ENCODE measurements around the gene AFTPH. TPM values are rescaled to one million over a fixed set of nuclear protein-coding genes. Genes with fewer than 3 reads are reported as not detected.
A peak's percentile ranks its signal among the peaks of the same experiment; 100 is the strongest.

The AFTPH gene
- total RNA-seq, 2 experiments from 2014 or later = 30.6 to 31.1 TPM

GRCh38 chr2:64534363-64534762 lies 10.2 kb downstream of the AFTPH start:
- ATAC-seq (peak; percentile 42), DNase-seq (no peak)
- intact Hi-C loops (cut with micrococcal nuclease) = no loop called here
- peak overlapping the region; percentile 65 for H3K27ac Mint-ChIP-seq
- peaks cover 70% of the 10 kb centered on the region for H3K4me1 Mint-ChIP-seq (ENCODE audit: low read depth)
- CTCF ChIA-PET = interaction anchor here (1.5 kb wide), 1 partner anchor 11 kb away, joined by 6 read pairs; the partner anchor contains the start of gene AFTPH
- H3K36me3 Mint-ChIP-seq (ENCODE audit: low read depth) = peaks cover 6% of the 10 kb centered on the region
- H3K27me3 Mint-ChIP-seq = no peaks in the 10 kb centered on the region
- TF ChIP-seq, protein P1, sequence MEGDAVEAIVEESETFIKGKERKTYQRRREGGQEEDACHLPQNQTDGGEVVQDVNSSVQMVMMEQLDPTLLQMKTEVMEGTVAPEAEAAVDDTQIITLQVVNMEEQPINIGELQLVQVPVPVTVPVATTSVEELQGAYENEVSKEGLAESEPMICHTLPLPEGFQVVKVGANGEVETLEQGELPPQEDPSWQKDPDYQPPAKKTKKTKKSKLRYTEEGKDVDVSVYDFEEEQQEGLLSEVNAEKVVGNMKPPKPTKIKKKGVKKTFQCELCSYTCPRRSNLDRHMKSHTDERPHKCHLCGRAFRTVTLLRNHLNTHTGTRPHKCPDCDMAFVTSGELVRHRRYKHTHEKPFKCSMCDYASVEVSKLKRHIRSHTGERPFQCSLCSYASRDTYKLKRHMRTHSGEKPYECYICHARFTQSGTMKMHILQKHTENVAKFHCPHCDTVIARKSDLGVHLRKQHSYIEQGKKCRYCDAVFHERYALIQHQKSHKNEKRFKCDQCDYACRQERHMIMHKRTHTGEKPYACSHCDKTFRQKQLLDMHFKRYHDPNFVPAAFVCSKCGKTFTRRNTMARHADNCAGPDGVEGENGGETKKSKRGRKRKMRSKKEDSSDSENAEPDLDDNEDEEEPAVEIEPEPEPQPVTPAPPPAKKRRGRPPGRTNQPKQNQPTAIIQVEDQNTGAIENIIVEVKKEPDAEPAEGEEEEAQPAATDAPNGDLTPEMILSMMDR (IDR thresholded peaks at IDR 0.05) = no peak
- H3K9me3 Mint-ChIP-seq = no peaks in the 10 kb centered on the region
- H3K4me3 Mint-ChIP-seq = peak overlapping the region; percentile 33
- POLR2A ChIA-PET = interaction anchor here (1.1 kb wide), 1 partner anchor 10 kb away, joined by 4 read pairs; the partner anchor contains the start of gene AFTPH

DNA sequence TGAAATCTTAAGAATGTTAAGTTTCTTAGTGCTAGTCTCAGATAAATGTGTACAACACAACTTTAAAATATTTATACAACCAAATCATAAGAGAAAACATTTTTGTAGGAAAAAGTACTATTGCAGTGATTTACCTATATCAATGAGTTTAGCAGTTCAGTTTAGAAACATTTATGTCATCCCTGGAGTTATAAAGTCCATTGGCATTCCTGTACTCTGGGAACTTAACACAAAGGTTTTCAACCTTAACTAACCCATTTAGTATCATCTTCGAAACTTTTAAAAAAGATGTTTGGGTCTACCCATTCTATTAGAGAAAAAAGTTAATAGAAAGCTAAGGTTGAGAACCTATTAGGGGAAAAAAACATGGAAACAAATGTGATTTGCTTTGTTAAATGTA lies 10.9 kb downstream of the AFTPH start:
- TF ChIP-seq, protein P1 (IDR thresholded peaks at IDR 0.05) = no peak
- intact Hi-C loops (cut with micrococcal nuclease) = no loop called here
- CTCF ChIA-PET = interaction anchor here (1.5 kb wide), 1 partner anchor 12 kb away, joined by 6 read pairs; the partner anchor contains the start of gene AFTPH
- Mint-ChIP-seq H3K27ac (no peak overlapping the region), H3K36me3 (ENCODE audit: low read depth) (peaks cover 6% of the 10 kb centered on the region), H3K9me3 (no peaks in the 10 kb centered on the region), H3K27me3 (no peaks in the 10 kb centered on the region), H3K4me3 (no peak overlapping the region), H3K4me1 (ENCODE audit: low read depth) (peaks cover 76% of the 10 kb centered on the region)
- ATAC-seq (no peak), DNase-seq (no peak)
- POLR2A ChIA-PET = interaction anchor here (1.1 kb wide), 1 partner anchor 10 kb away, joined by 4 read pairs; the partner anchor contains the start of gene AFTPH

- ATAC-seq (no peak), DNase-seq (no peak)
- H3K4me1 Mint-ChIP-seq (ENCODE audit: low read depth) = peaks cover 76% of the 10 kb centered on the region
- POLR2A ChIA-PET = no interaction called here
- no peaks in the 10 kb centered on the region for H3K9me3 Mint-ChIP-seq
- no peak overlapping the region for H3K4me3 Mint-ChIP-seq
- CTCF ChIA-PET = interaction anchor here (1.3 kb wide), 1 partner anchor 16 kb away, joined by 3 read pairs; no protein-coding TSS in a partner anchor
- no peaks in the 10 kb centered on the region for H3K27me3 Mint-ChIP-seq
- intact Hi-C loops (cut with micrococcal nuclease) = no loop called here
- peaks cover 2% of the 10 kb centered on the region for H3K36me3 Mint-ChIP-seq (ENCODE audit: low read depth)
- TF ChIP-seq, protein P1 (IDR thresholded peaks at IDR 0.05) = no peak
- H3K27ac Mint-ChIP-seq = no peak overlapping the region
Observed at GRCh38 chr2:64537991-64538390, 13.9 kb downstream of the AFTPH start.

- DNase-seq (peak; percentile 43), ATAC-seq (peak; percentile 67)
- Mint-ChIP-seq H3K36me3 (ENCODE audit: low read depth) (peaks cover 2% of the 10 kb centered on the region), H3K4me3 (no peak overlapping the region), H3K4me1 (ENCODE audit: low read depth) (peaks cover 78% of the 10 kb centered on the region), H3K9me3 (no peaks in the 10 kb centered on the region), H3K27ac (peak overlapping the region; percentile 47), H3K27me3 (no peaks in the 10 kb centered on the region)
- ChIA-PET POLR2A (interaction anchor here (0.9 to 2.9 kb wide), 2 partner anchors 9 to 15 kb away, joined by 3 to 17 read pairs; partner anchors contain the start of gene AFTPH), CTCF (interaction anchor here (0.8 to 2.7 kb wide), 7 partner anchors 11 to 208 kb away, joined by 3 to 16 read pairs (median 4); partner anchors contain the start of gene AFTPH)
- TF ChIP-seq, protein P1 (IDR thresholded peaks at IDR 0.05) = no peak
- intact Hi-C loops (cut with micrococcal nuclease) = no loop called here
Observed at GRCh38 chr2:64538764-64539433, 14.8 kb downstream of the AFTPH start.

GRCh38 chr2:64540615-64541014 lies 16.5 kb downstream of the AFTPH start:
- DNase-seq (no peak), ATAC-seq (no peak)
- Mint-ChIP-seq H3K36me3 (ENCODE audit: low read depth) (peaks cover 2% of the 10 kb centered on the region), H3K27me3 (no peaks in the 10 kb centered on the region), H3K9me3 (no peaks in the 10 kb centered on the region), H3K4me3 (no peak overlapping the region), H3K4me1 (ENCODE audit: low read depth) (peaks cover 69% of the 10 kb centered on the region), H3K27ac (no peak overlapping the region)
- ChIA-PET POLR2A (interaction anchor here (2.9 kb wide), 1 partner anchor 17 kb away, joined by 17 read pairs; the partner anchor contains the start of gene AFTPH), CTCF (interaction anchor here (0.6 to 2.7 kb wide), 6 partner anchors 9 to 210 kb away, joined by 3 to 16 read pairs (median 4); partner anchors contain the start of gene AFTPH)
- TF ChIP-seq, protein P1 (IDR thresholded peaks at IDR 0.05) = no peak
- intact Hi-C loops (cut with micrococcal nuclease) = no loop called here

Measured in activated CD8-positive, alpha-beta T cell treated with anti-CD3 and anti-CD28 coated beads for 36 hours (primary cell).